Fibroblast of the aortic adventitia (primary cell): ENCODE data around the gene BRME1. TPM values are rescaled to one million over a fixed set of nuclear protein-coding genes. Genes with fewer than 3 reads are reported as not detected.
"Not testable (repeated sequence)": the region's sequence is repeated elsewhere in the genome, so short reads cannot be mapped to it uniquely, and the experiment has no call there.

Experiments
- DNase-seq: peaks from one replicate; pipeline ENCODE4 v3.0.0-alpha.2; 2010; ENCODE audit warnings: low read depth
- H3K4me3 ChIP-seq: 2 replicates; pipeline ENCODE4 v1.5.1; 2011; ENCODE audit warnings: low read depth, mild to moderate bottlenecking, control low read depth, low read length, moderate library complexity
- total RNA-seq: library from RNA; depleted of rRNA; stranded (reverse); fragments of >200 nt; gene quantifications from 2 replicates; pipeline ENCODE4 v1.2.3, GENCODE V29; 2012; ENCODE audit warnings: low replicate concordance
- TF ChIP-seq, protein P1 (sequence below): IDR thresholded peaks from 2 replicates; pipeline ENCODE4 v1.5.1; 2011; ENCODE audit warnings: mild to moderate bottlenecking, low read length, control low read depth, inconsistent platforms; ENCODE audit not compliant: insufficient read depth

Gene BRME1
- total RNA-seq, 1 donor, result 1.8 TPM

DNA sequence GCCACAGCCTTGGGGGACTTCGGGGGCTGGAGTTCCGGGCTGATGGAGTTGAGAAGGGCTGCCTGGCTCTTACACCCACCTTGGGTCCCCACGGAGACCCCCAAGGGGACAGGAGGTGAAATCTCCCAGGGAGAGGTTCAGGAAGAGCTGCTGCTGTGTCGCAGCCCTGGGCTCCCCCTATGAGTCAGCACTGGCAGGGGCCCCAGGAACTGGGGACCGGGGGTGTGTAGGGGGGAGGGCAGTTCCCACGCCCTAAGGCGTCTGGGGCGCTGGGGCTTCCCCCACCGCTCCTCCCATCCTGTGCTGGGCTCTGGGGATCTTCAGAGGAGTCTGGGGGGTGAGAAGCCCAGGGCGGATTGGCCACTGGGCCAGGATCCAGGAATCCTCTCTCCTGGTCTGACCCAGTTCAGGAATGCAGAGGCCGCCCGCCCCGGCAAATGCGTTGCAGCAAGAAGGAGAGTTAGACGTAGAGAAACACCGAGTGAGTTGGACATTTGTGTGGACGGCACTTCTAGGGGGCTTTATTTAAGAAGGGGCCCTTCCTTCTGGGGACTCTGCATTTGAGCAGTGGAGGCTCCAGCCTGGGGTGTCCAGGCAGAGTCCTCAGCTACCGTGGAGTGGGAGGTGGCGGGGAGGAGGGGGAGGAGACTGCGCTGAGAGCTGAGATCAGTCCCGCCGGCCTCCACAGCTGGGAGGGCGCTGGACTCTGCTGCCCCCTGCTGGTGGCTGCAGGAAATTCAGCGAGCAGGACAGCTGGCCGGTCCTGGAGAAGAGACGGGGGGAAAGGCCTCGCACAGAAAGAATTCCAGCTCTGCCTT is 44.0 kb downstream of the BRME1 start:
- DNase-seq, result peak; percentile 92
- peak overlapping the region; percentile 60 for H3K4me3 ChIP-seq
- TF ChIP-seq, protein P1, sequence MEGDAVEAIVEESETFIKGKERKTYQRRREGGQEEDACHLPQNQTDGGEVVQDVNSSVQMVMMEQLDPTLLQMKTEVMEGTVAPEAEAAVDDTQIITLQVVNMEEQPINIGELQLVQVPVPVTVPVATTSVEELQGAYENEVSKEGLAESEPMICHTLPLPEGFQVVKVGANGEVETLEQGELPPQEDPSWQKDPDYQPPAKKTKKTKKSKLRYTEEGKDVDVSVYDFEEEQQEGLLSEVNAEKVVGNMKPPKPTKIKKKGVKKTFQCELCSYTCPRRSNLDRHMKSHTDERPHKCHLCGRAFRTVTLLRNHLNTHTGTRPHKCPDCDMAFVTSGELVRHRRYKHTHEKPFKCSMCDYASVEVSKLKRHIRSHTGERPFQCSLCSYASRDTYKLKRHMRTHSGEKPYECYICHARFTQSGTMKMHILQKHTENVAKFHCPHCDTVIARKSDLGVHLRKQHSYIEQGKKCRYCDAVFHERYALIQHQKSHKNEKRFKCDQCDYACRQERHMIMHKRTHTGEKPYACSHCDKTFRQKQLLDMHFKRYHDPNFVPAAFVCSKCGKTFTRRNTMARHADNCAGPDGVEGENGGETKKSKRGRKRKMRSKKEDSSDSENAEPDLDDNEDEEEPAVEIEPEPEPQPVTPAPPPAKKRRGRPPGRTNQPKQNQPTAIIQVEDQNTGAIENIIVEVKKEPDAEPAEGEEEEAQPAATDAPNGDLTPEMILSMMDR, result peak; percentile 95

- TF ChIP-seq, protein P1, result no peak
- DNase-seq, result no peak
- peak overlapping the region; percentile 60 for H3K4me3 ChIP-seq
These were observed 44.6 kb downstream of the BRME1 start for GRCh38 chr19:13861392-13861713.

DNA sequence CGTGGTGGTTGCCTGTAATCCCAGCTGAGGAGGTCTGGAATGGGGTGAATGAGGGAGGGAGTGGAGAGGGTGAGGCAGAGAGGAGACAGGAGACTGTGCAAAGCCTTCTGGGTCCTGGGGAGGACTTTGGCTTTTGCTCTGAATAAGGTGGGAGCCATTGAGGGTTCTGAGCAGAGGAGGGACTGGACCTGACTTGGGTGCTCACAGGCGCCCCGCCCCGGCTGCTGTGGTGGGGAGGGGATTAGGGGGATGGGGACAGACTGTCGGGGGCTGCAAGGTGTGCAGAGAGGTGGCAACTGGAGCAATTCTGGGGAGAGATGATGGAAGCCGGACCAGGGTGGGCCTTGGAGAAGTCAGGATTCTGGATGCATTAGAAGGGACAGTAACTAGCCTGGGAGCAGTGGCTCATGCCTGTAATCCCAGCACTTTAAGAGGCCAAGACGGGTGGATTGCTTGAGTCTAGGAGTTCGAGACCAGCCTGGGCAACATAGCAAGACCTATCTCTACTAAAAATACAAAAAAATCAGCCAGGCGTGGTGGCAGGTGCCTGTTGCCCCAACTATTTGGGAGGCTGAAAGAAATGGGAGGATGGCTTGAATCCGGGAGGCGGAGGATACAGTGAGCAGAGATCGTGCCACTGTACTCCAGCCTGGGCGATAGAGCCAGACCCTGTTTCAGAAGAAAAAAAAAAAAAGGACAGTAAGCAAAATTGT is 45.1 kb downstream of the BRME1 start:
- no peak for DNase-seq
- TF ChIP-seq, protein P1, result no peak
- H3K4me3 ChIP-seq, result no peak overlapping the region

DNA sequence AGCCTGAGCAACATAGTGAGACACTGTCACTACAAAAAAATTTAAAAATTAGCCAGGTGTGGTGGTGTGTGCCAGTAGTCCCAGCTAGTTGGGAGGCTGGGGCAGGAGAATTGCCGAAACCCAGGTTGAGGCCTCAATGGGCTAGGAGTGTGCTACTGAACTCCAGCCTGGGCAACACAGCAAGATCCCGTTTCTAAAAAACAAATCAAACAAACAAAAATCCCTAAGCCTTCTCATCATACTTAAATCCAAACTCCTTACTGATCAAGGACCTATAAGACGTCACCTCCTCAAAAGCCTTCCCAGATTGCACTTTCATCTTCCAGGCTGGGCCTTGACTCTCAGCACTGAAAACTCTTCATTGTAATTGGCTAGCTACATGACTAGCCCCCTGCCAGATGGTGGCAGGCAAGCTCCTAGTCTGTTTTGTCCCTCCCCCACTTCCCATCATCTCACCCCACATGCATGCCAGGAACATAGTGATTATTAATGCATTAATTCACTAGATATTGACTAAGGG is 46.5 kb downstream of the BRME1 start:
- TF ChIP-seq, protein P1, result no peak
- no peak for DNase-seq
- no peak overlapping the region for H3K4me3 ChIP-seq

- TF ChIP-seq, protein P1, result no peak
- DNase-seq, result no peak
- no peak overlapping the region for H3K4me3 ChIP-seq
These were observed 49.4 kb downstream of the BRME1 start for GRCh38 chr19:13856497-13856896.

GRCh38 chr19:13852171-13852707 is 53.7 kb downstream of the BRME1 start:
- DNase-seq, H3K4me3 ChIP-seq: not testable (repeated sequence)

GRCh38 chr19:13851734-13852114 is 54.2 kb downstream of the BRME1 start:
- DNase-seq, H3K4me3 ChIP-seq: not testable (repeated sequence)
